ENCODE results near the gene PRPF4.

The PRPF4 gene

DNA sequence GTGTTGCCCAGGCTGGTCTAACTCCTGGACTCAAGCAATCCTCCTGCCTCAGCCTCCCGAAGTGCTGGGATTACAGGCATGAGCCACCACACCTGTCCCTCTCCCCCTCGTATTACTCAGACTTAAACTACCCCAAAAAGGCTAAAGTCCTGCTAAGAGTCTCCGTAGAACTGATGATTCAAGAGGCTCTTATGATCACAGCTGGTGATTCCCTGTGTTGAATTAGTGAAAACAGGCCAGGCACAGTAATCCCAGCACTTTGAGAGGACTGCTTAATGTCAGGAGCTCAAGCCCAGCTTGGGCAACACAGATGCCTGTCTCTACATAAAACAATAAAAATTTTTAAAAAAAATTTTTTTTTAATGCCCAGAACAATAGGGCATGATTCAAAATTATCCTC lies 9.3 kb upstream of the PRPF4 start:
- Histone ChIP-seq H4K91ac (ENCODE audit: low read depth, low read length, poor library complexity) (no peak overlapping the region), H3K4me3 (ENCODE audit: low read length in 2 of 2) (no peak overlapping the region), H3K36me3 (replicated peaks in 1 of 2; ENCODE audit: control insufficient read depth in 2 of 2, insufficient read depth in 2 of 2, low read length in 2 of 2) (peaks cover 11 to 66% of the 10 kb centered on the region in 2 donors), H2BK120ac (ENCODE audit: low read depth, low read length) (no peak overlapping the region), H3K4me1 (ENCODE audit: control insufficient read depth in 2 of 2, insufficient read depth in 1 of 2, low read depth in 1 of 2, low read length in 2 of 2) (no peaks in the 10 kb centered on the region), H2BK12ac (ENCODE audit: low read length) (no peak overlapping the region), H4K8ac (ENCODE audit: low read depth, low read length) (no peak overlapping the region), H3K14ac (ENCODE audit: low read length) (no peak overlapping the region), H3K27ac (replicated peaks; ENCODE audit: low read length) (no peak overlapping the region), H3K9ac (ENCODE audit: low read depth, low read length, poor library complexity) (no peak overlapping the region), H3K27me3 (ENCODE audit: control insufficient read depth in 3 of 3, insufficient read depth in 3 of 3, low read depth in 1 of 3, low read length in 3 of 3) (no peaks in the 10 kb centered on the region), H2BK5ac (ENCODE audit: low read length) (no peak overlapping the region), H3K9me3 (replicated peaks in 1 of 2; ENCODE audit: control insufficient read depth in 2 of 2, insufficient read depth in 1 of 2, low read depth in 1 of 2, low read length in 2 of 2) (no peaks in the 10 kb centered on the region), H3K23ac (ENCODE audit: low read depth, low read length, poor library complexity) (no peak overlapping the region), H3K79me1 (ENCODE audit: low read depth, low read length) (no peaks in the 10 kb centered on the region), H3K4me2 (ENCODE audit: insufficient read depth, low read length, poor library complexity, severe bottlenecking) (no peak overlapping the region), H2AFZ (ENCODE audit: low read length) (no peak overlapping the region), H2AK5ac (ENCODE audit: low read depth, low read length) (no peak overlapping the region), H3K18ac (ENCODE audit: low read length) (no peak overlapping the region), H3K4ac (ENCODE audit: low read length) (no peak overlapping the region), H2BK15ac (ENCODE audit: low read length) (no peak overlapping the region)
- WGBS, 2 donors (ENCODE audit: extremely low coverage in 2 of 2, insufficient read length in 2 of 2, insufficient replicate concordance in 1 of 2): no CpG with 5 or more reads among the region's 3 CpGs
- no peak for DNase-seq (ENCODE audit: low spot score)

DNA sequence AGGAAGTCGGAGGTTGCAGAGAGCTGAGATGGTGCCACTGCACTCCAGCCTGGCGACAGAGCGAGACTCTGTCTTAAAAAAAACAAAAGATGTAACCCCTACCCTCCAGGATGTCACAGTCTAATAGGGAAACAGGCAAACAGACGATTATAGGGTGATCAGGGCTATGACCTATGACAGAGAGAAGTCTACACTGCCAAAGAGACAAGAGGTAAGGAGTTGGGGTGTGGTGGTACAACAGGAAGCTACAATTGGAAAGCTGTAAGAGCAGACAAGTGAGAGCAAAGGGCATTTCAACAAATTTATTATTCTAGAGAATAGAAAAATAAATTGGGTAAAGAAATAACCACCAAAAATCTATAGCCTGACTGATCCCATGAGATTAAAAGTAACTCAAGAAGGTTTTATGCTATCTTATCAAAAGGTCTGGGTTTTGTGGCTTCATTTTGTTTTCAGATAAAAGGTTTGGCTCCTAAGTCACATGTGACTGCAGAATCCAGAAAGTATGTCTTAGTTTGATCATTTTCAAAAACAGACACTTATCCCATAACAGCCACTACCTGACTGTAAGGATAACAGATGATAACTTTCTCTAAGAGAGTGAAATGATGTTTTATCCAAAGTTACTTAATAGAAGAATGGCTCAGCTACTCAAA lies 7.4 kb upstream of the PRPF4 start:
- no peak overlapping the region for H3K4ac ChIP-seq (ENCODE audit: low read length)
- H3K79me1 ChIP-seq (ENCODE audit: low read depth, low read length): no peaks in the 10 kb centered on the region
- H3K18ac ChIP-seq (ENCODE audit: low read length): no peak overlapping the region
- WGBS, 2 donors (ENCODE audit: extremely low coverage in 2 of 2, insufficient read length in 2 of 2, insufficient replicate concordance in 1 of 2): no CpG with 5 or more reads among the region's 4 CpGs
- no peak overlapping the region for H2AFZ ChIP-seq (ENCODE audit: low read length)
- H3K27ac ChIP-seq (replicated peaks; ENCODE audit: low read length): no peak overlapping the region
- H2BK12ac ChIP-seq (ENCODE audit: low read length): no peak overlapping the region
- no peaks in the 10 kb centered on the region for H3K4me1 ChIP-seq (ENCODE audit: control insufficient read depth in 2 of 2, insufficient read depth in 1 of 2, low read depth in 1 of 2, low read length in 2 of 2)
- no peak overlapping the region for H3K14ac ChIP-seq (ENCODE audit: low read length)
- H3K23ac ChIP-seq (ENCODE audit: low read depth, low read length, poor library complexity): no peak overlapping the region
- H3K4me2 ChIP-seq (ENCODE audit: insufficient read depth, low read length, poor library complexity, severe bottlenecking): no peak overlapping the region
- H3K36me3 ChIP-seq (replicated peaks in 1 of 2; ENCODE audit: control insufficient read depth in 2 of 2, insufficient read depth in 2 of 2, low read length in 2 of 2): peaks cover 19 to 66% of the 10 kb centered on the region in 2 donors
- H3K9me3 ChIP-seq (replicated peaks in 1 of 2; ENCODE audit: control insufficient read depth in 2 of 2, insufficient read depth in 1 of 2, low read depth in 1 of 2, low read length in 2 of 2): no peaks in the 10 kb centered on the region
- no peaks in the 10 kb centered on the region for H3K27me3 ChIP-seq (ENCODE audit: control insufficient read depth in 3 of 3, insufficient read depth in 3 of 3, low read depth in 1 of 3, low read length in 3 of 3)
- H3K4me3 ChIP-seq (ENCODE audit: low read length in 2 of 2): no peak overlapping the region
- no peak overlapping the region for H3K9ac ChIP-seq (ENCODE audit: low read depth, low read length, poor library complexity)
- H2BK5ac ChIP-seq (ENCODE audit: low read length): no peak overlapping the region
- H2BK120ac ChIP-seq (ENCODE audit: low read depth, low read length): no peak overlapping the region
- no peak overlapping the region for H2BK15ac ChIP-seq (ENCODE audit: low read length)
- no peak overlapping the region for H4K91ac ChIP-seq (ENCODE audit: low read depth, low read length, poor library complexity)
- no peak overlapping the region for H2AK5ac ChIP-seq (ENCODE audit: low read depth, low read length)
- no peak overlapping the region for H4K8ac ChIP-seq (ENCODE audit: low read depth, low read length)
- no peak for DNase-seq (ENCODE audit: low spot score)

DNA sequence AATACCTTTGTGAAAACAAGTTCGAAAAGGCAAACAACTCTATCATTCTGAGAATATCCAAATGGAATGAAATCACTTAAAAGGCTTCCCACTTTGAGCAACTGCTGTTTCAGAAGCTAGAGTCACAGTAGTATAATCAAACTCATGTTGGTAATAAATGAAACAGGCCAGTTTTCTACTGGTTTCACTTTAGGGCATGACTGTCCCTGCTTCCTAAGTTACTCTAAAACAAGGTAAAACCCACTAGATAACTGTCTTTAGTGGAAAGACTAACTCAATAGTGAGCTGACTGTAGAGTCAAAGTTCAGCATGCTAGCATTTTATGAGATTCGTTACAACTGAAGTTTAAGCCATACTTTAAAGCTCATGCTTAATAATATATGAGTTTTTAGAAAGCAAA lies 6.1 kb upstream of the PRPF4 start:
- H2BK12ac ChIP-seq (ENCODE audit: low read length): no peak overlapping the region
- no peak for DNase-seq (ENCODE audit: low spot score)
- WGBS, 2 donors (ENCODE audit: extremely low coverage in 2 of 2, insufficient read length in 2 of 2, insufficient replicate concordance in 1 of 2): no CpG with 5 or more reads among the region's 2 CpGs
- no peak overlapping the region for H2AFZ ChIP-seq (ENCODE audit: low read length)
- H2BK15ac ChIP-seq (ENCODE audit: low read length): no peak overlapping the region
- H2BK5ac ChIP-seq (ENCODE audit: low read length): no peak overlapping the region
- no peak overlapping the region for H3K4me3 ChIP-seq (ENCODE audit: low read length in 2 of 2)
- H3K9me3 ChIP-seq (replicated peaks in 1 of 2; ENCODE audit: control insufficient read depth in 2 of 2, insufficient read depth in 1 of 2, low read depth in 1 of 2, low read length in 2 of 2): no peaks in the 10 kb centered on the region
- H3K14ac ChIP-seq (ENCODE audit: low read length): no peak overlapping the region
- H3K18ac ChIP-seq (ENCODE audit: low read length): no peak overlapping the region
- H3K79me1 ChIP-seq (ENCODE audit: low read depth, low read length): no peaks in the 10 kb centered on the region
- H3K4me2 ChIP-seq (ENCODE audit: insufficient read depth, low read length, poor library complexity, severe bottlenecking): no peak overlapping the region
- no peak overlapping the region for H3K23ac ChIP-seq (ENCODE audit: low read depth, low read length, poor library complexity)
- no peaks in the 10 kb centered on the region for H3K27me3 ChIP-seq (ENCODE audit: control insufficient read depth in 3 of 3, insufficient read depth in 3 of 3, low read depth in 1 of 3, low read length in 3 of 3)
- no peak overlapping the region for H4K8ac ChIP-seq (ENCODE audit: low read depth, low read length)
- no peak overlapping the region for H3K9ac ChIP-seq (ENCODE audit: low read depth, low read length, poor library complexity)
- no peak overlapping the region for H2BK120ac ChIP-seq (ENCODE audit: low read depth, low read length)
- peaks cover 19 to 70% of the 10 kb centered on the region in 2 donors for H3K36me3 ChIP-seq (replicated peaks in 1 of 2; ENCODE audit: control insufficient read depth in 2 of 2, insufficient read depth in 2 of 2, low read length in 2 of 2)
- no peak overlapping the region for H2AK5ac ChIP-seq (ENCODE audit: low read depth, low read length)
- H3K4ac ChIP-seq (ENCODE audit: low read length): no peak overlapping the region
- H3K27ac ChIP-seq (replicated peaks; ENCODE audit: low read length): no peak overlapping the region
- no peaks in the 10 kb centered on the region for H3K4me1 ChIP-seq (ENCODE audit: control insufficient read depth in 2 of 2, insufficient read depth in 1 of 2, low read depth in 1 of 2, low read length in 2 of 2)
- no peak overlapping the region for H4K91ac ChIP-seq (ENCODE audit: low read depth, low read length, poor library complexity)

DNA sequence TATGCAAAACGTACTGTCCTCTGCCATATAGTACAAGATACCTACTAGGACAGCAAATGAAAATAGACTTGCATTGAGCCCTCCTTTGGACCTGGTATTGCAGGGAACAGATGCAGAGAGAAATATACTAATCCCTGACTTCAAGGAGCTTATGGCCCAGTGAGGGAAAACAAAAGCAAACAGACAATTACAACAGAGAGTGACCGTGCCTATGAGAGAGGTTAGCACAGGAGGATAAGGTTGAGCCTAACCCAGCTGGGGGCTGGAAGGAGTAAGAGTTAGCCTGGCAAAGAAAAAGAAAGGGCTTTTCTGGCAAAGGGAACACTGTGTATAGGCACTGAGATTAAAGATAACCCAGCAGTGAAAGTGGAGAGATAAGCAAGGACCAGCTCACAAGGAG lies 5.6 kb upstream of the PRPF4 start:
- H2BK5ac ChIP-seq (ENCODE audit: low read length): no peak overlapping the region
- H2BK120ac ChIP-seq (ENCODE audit: low read depth, low read length): no peak overlapping the region
- H3K79me1 ChIP-seq (ENCODE audit: low read depth, low read length): no peaks in the 10 kb centered on the region
- H3K27ac ChIP-seq (replicated peaks; ENCODE audit: low read length): no peak overlapping the region
- no CpG with 5 or more reads among the region's 2 CpGs for WGBS, 2 donors (ENCODE audit: extremely low coverage in 2 of 2, insufficient read length in 2 of 2, insufficient replicate concordance in 1 of 2)
- H3K9ac ChIP-seq (ENCODE audit: low read depth, low read length, poor library complexity): no peak overlapping the region
- no peak overlapping the region for H3K4me3 ChIP-seq (ENCODE audit: low read length in 2 of 2)
- DNase-seq (ENCODE audit: low spot score): no peak
- H3K4ac ChIP-seq (ENCODE audit: low read length): no peak overlapping the region
- H2BK15ac ChIP-seq (ENCODE audit: low read length): no peak overlapping the region
- H3K4me1 ChIP-seq (ENCODE audit: control insufficient read depth in 2 of 2, insufficient read depth in 1 of 2, low read depth in 1 of 2, low read length in 2 of 2): no peaks in the 10 kb centered on the region
- H2AK5ac ChIP-seq (ENCODE audit: low read depth, low read length): no peak overlapping the region
- no peak overlapping the region for H2AFZ ChIP-seq (ENCODE audit: low read length)
- no peak overlapping the region for H4K91ac ChIP-seq (ENCODE audit: low read depth, low read length, poor library complexity)
- no peak overlapping the region for H3K4me2 ChIP-seq (ENCODE audit: insufficient read depth, low read length, poor library complexity, severe bottlenecking)
- no peak overlapping the region for H3K23ac ChIP-seq (ENCODE audit: low read depth, low read length, poor library complexity)
- H4K8ac ChIP-seq (ENCODE audit: low read depth, low read length): no peak overlapping the region
- H3K14ac ChIP-seq (ENCODE audit: low read length): no peak overlapping the region
- peaks cover 19 to 70% of the 10 kb centered on the region in 2 donors for H3K36me3 ChIP-seq (replicated peaks in 1 of 2; ENCODE audit: control insufficient read depth in 2 of 2, insufficient read depth in 2 of 2, low read length in 2 of 2)
- no peak overlapping the region for H2BK12ac ChIP-seq (ENCODE audit: low read length)
- no peak overlapping the region for H3K18ac ChIP-seq (ENCODE audit: low read length)
- no peaks in the 10 kb centered on the region for H3K9me3 ChIP-seq (replicated peaks in 1 of 2; ENCODE audit: control insufficient read depth in 2 of 2, insufficient read depth in 1 of 2, low read depth in 1 of 2, low read length in 2 of 2)
- H3K27me3 ChIP-seq (ENCODE audit: control insufficient read depth in 3 of 3, insufficient read depth in 3 of 3, low read depth in 1 of 3, low read length in 3 of 3): no peaks in the 10 kb centered on the region
